Middle frontal gyrus (tissue), 1 donor: ENCODE data around the gene XKR8.

Experiments used
- DNase-seq: peaks from one replicate; pipeline ENCODE4 v3.0.0-alpha.2; 2015; ENCODE audit warnings: low spot score; ENCODE audit errors: extremely low spot score

Gene XKR8

GRCh38 chr1:27959792-27960603 is at the start of gene XKR8:
Gene XKR8, plus strand, starts transcription at chr1:27959973. Its CDS starts 97 bp downstream, at chr1:27960070.
- DNase-seq: no peak

- DNase-seq: no peak
Measured at GRCh38 chr1:27912429-27912828, 47.3 kb upstream of the XKR8 start.

- no peak for DNase-seq
Measured at GRCh38 chr1:27915082-27915575, 44.6 kb upstream of the XKR8 start.

- no peak for DNase-seq
Measured at GRCh38 chr1:27922272-27922671, 37.5 kb upstream of the XKR8 start.

GRCh38 chr1:27928216-27928954 is 31.4 kb upstream of the XKR8 start:
- no peak for DNase-seq

GRCh38 chr1:27931184-27931583 is 28.6 kb upstream of the XKR8 start:
- DNase-seq: no peak

GRCh38 chr1:27931759-27932158 is 28.0 kb upstream of the XKR8 start:
- no peak for DNase-seq

GRCh38 chr1:27934818-27935549 is 24.8 kb upstream of the XKR8 start, which contains the start of gene SMPDL3B:
Gene SMPDL3B, plus strand, starts transcription at chr1:27935000. Its CDS starts 184 bp downstream, at chr1:27935184.
- no peak for DNase-seq

GRCh38 chr1:27935721-27936120 is 24.1 kb upstream of the XKR8 start:
- no peak for DNase-seq

- DNase-seq: no peak
Measured at GRCh38 chr1:27936370-27936769, 23.4 kb upstream of the XKR8 start.

GRCh38 chr1:27937524-27937836 is 22.3 kb upstream of the XKR8 start:
- no peak for DNase-seq

GRCh38 chr1:27938488-27938887 is 21.3 kb upstream of the XKR8 start:
- no peak for DNase-seq

- no peak for DNase-seq
Measured at GRCh38 chr1:27940297-27940696, 19.5 kb upstream of the XKR8 start.

GRCh38 chr1:27940870-27941560 is 18.8 kb upstream of the XKR8 start:
- no peak for DNase-seq

GRCh38 chr1:27941671-27942540 is 17.9 kb upstream of the XKR8 start:
- DNase-seq: no peak

GRCh38 chr1:27945020-27945419 is 14.8 kb upstream of the XKR8 start:
- no peak for DNase-seq

GRCh38 chr1:27949027-27949426 is 10.7 kb upstream of the XKR8 start:
- DNase-seq: no peak

GRCh38 chr1:27951396-27951795 is 8.4 kb upstream of the XKR8 start:
- no peak for DNase-seq

- DNase-seq: no peak
Measured at GRCh38 chr1:27952147-27952546, 7.6 kb upstream of the XKR8 start.

- no peak for DNase-seq
Measured at GRCh38 chr1:27954186-27954585, 5.6 kb upstream of the XKR8 start.
